ENCODE measurements around the gene RANBP3.
"Not testable (repeated sequence)": the region's sequence is repeated elsewhere in the genome, so short reads cannot be mapped to it uniquely, and the experiment has no call there.

Gene RANBP3

GRCh38 chr19:5881543-5882299, 96.2 kb downstream of the RANBP3 start:
- Mint-ChIP-seq H3K27me3 (ENCODE audit: low read depth) (peaks cover 4% of the 10 kb centered on the region), H3K27ac (peak overlapping the region in 1 of 3 experiments; percentile 48), H3K36me3 (ENCODE audit: low read depth) (no peaks in the 10 kb centered on the region), H3K9me3 (no peaks in the 10 kb centered on the region), H3K4me1 (peaks cover 35% of the 10 kb centered on the region), H3K4me3 (no peak overlapping the region)
- TF ChIP-seq CTCF (IDR thresholded peaks at IDR 0.05; ENCODE audit: unreplicated experiment in 3 of 3), result no peak

- TF ChIP-seq CTCF (IDR thresholded peaks at IDR 0.05; ENCODE audit: unreplicated experiment in 3 of 3), result no peak
- Mint-ChIP-seq H3K36me3 (ENCODE audit: low read depth) (no peaks in the 10 kb centered on the region), H3K9me3 (no peaks in the 10 kb centered on the region), H3K4me1 (peaks cover 40% of the 10 kb centered on the region), H3K4me3 (peak overlapping the region in 1 of 3 experiments; percentile 21), H3K27me3 (ENCODE audit: low read depth) (peaks cover 9% of the 10 kb centered on the region), H3K27ac (peak overlapping the region in 2 of 3 experiments; percentile 64 to 88)
Measured at GRCh38 chr19:5880604-5881078, 97.3 kb downstream of the RANBP3 start.

- H3K4me1 Mint-ChIP-seq, result peaks cover 36% of the 10 kb centered on the region
- peak overlapping the region in 1 of 3 experiments; percentile 23 for H3K4me3 Mint-ChIP-seq
- no peaks in the 10 kb centered on the region for H3K36me3 Mint-ChIP-seq (ENCODE audit: low read depth)
- no peak for TF ChIP-seq CTCF (IDR thresholded peaks at IDR 0.05; ENCODE audit: unreplicated experiment in 3 of 3)
- peaks cover 9% of the 10 kb centered on the region for H3K27me3 Mint-ChIP-seq (ENCODE audit: low read depth)
- peak overlapping the region in 2 of 3 experiments; percentile 64 to 88 for H3K27ac Mint-ChIP-seq
- H3K9me3 Mint-ChIP-seq, result no peaks in the 10 kb centered on the region
Measured at GRCh38 chr19:5880196-5880595, 97.7 kb downstream of the RANBP3 start.

- peaks cover 29% of the 10 kb centered on the region for H3K4me1 Mint-ChIP-seq
- no peaks in the 10 kb centered on the region for H3K9me3 Mint-ChIP-seq
Measured at GRCh38 chr19:5877882-5878281, 100.1 kb downstream of the RANBP3 start.

GRCh38 chr19:5877427-5877826, 100.5 kb downstream of the RANBP3 start:
- no peaks in the 10 kb centered on the region for H3K36me3 Mint-ChIP-seq (ENCODE audit: low read depth)
- H3K4me1 Mint-ChIP-seq, result peaks cover 26% of the 10 kb centered on the region
- no peak for TF ChIP-seq CTCF (IDR thresholded peaks at IDR 0.05; ENCODE audit: unreplicated experiment in 3 of 3)
- no peak overlapping the region for H3K4me3 Mint-ChIP-seq
- peaks cover 7% of the 10 kb centered on the region for H3K27me3 Mint-ChIP-seq (ENCODE audit: low read depth)
- peak overlapping the region in 1 of 3 experiments; percentile 49 for H3K27ac Mint-ChIP-seq
- H3K9me3 Mint-ChIP-seq, result no peaks in the 10 kb centered on the region

More at GRCh38 chr19:5877882-5878281, 100.1 kb downstream of the RANBP3 start:
- peaks cover 9% of the 10 kb centered on the region for H3K27me3 Mint-ChIP-seq (ENCODE audit: low read depth)
- no peaks in the 10 kb centered on the region for H3K36me3 Mint-ChIP-seq (ENCODE audit: low read depth)
- H3K4me3 Mint-ChIP-seq, result peak overlapping the region in 1 of 3 experiments; percentile 32
- TF ChIP-seq CTCF (IDR thresholded peaks at IDR 0.05; ENCODE audit: unreplicated experiment in 3 of 3), result no peak
- H3K27ac Mint-ChIP-seq, result peak overlapping the region in 2 of 3 experiments; percentile 49 to 55

GRCh38 chr19:5874496-5874895, 103.4 kb downstream of the RANBP3 start:
- not testable (repeated sequence) for H3K27me3 Mint-ChIP-seq (ENCODE audit: low read depth)

More at GRCh38 chr19:5874496-5874895, 103.4 kb downstream of the RANBP3 start:
- H3K27ac Mint-ChIP-seq; H3K4me3 Mint-ChIP-seq; H3K9me3 Mint-ChIP-seq; H3K36me3 Mint-ChIP-seq (ENCODE audit: low read depth): not testable (repeated sequence)
- peaks cover 15% of the 10 kb centered on the region for H3K4me1 Mint-ChIP-seq

Data from nephron (organoid).